LNCaP clone FGC (cell line): ENCODE results near the gene COL18A1.

ENCODE experiments used
- DNase-seq: peaks from one replicate; pipeline ENCODE4 v3.0.0-alpha.2; 2011; ENCODE audit warnings: low read depth
- H3K4me3 ChIP-seq: 2 replicates; pipeline ENCODE4 v1.5.1; 2011; ENCODE audit warnings: mild to moderate bottlenecking, low read depth, low read length, control low read depth
- CTCF ChIP-seq: IDR thresholded peaks from 2 replicates; pipeline ENCODE4 v1.5.1; 2012; ENCODE audit warnings: mild to moderate bottlenecking; ENCODE audit not compliant: control insufficient read depth, insufficient read depth; ENCODE audit errors: extremely low read depth

Gene COL18A1

DNA sequence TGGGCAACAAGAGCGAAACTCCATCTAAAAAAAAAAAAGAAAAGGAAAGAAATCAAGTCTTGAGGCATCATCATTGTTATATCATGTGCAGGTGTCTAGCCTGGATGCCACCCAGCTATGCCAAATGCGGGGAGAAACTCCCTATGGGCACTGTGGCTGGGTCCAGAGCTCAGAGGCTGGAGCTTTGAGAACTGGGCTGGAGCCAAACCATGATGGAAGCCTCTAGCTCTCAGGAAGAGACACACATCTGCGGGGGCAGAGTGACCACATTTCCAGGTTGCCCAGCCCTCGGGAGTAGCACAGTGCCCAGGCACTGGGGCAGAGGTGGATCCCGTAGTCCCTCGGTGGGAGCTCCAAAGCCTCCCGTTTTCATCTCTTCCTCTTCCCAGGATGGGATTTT lies 58.9 kb downstream of the COL18A1 start:
- no peak overlapping the region for H3K4me3 ChIP-seq
- DNase-seq: no peak
- no peak for TF ChIP-seq CTCF

DNA sequence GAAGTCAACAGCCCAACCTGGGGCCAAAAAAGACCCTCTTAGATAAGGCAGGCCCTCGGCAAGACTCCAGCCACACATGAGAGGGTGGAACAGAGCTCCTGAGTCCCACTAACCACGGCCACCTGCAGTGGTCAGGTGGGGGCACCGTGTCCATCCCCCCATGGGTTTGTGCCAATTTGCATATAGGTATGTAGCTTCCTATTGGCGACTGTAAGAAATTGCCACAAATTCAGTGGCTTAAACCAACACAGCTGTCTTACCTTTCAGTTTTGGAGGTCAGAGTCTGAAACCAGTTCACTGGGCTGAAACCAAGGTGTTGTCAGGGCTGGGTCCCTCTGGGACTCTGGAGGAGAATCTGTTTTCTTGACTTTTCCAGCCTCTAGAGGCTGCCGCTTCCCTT lies 59.3 kb downstream of the COL18A1 start:
- no peak for TF ChIP-seq CTCF
- DNase-seq: no peak
- H3K4me3 ChIP-seq: no peak overlapping the region

DNA sequence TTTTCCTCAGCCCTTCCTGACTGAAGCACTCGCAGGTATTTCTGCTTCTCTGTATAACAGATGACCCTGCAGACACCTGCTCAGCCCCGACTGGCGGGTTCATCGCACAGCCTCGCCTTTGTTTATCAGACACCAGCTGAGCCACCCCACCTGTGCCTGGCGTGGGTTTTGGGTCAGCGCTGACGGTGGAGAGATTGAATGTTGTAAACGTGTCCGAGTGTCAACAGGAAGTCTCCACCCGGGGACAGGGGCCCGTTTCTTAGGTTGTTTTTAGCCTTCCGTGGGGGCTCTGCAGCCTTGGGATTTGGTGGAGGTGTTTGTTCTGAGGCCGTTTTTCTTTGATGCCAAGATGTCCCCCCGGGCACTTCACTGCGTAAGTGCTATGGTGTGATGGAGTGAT lies 60.1 kb downstream of the COL18A1 start:
- no peak overlapping the region for H3K4me3 ChIP-seq
- DNase-seq: no peak
- TF ChIP-seq CTCF: no peak

DNA sequence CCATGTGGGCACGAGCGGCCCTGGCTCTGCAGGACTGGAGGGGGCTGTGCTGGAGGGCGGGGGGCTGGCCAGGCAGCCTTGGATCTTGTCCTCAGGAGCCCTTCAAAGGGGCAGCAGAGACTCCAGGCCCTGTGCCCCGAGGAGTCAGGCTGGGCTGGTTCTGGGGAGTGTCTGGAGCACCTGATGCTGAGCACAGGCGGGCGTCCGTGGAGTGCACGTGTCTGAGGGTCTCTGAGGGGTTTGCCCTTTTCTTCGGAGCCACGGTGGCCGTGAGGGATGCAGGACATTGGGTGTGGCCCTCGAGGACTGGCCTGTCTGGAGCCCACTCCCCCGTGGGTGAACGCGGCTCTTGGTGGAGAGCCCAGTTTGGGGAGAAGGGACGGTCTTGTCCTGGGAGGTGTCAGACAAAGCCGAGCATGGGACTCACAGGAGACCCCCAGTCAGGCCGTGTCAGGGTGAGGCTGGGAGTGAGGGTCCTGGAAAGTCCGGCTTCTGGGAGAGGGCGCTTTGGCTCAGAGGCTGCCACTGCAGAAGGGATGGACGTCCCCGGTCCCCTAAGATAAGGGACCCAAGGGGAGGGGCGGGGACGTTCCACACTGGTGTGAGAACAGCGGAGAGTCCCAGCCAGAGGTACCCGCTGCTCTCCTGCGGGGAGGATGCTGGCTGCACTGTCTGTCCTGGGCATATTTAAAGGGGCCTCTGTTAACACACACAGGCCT lies 60.8 kb downstream of the COL18A1 start:
- no peak overlapping the region for H3K4me3 ChIP-seq
- no peak for TF ChIP-seq CTCF
- DNase-seq: no peak

DNA sequence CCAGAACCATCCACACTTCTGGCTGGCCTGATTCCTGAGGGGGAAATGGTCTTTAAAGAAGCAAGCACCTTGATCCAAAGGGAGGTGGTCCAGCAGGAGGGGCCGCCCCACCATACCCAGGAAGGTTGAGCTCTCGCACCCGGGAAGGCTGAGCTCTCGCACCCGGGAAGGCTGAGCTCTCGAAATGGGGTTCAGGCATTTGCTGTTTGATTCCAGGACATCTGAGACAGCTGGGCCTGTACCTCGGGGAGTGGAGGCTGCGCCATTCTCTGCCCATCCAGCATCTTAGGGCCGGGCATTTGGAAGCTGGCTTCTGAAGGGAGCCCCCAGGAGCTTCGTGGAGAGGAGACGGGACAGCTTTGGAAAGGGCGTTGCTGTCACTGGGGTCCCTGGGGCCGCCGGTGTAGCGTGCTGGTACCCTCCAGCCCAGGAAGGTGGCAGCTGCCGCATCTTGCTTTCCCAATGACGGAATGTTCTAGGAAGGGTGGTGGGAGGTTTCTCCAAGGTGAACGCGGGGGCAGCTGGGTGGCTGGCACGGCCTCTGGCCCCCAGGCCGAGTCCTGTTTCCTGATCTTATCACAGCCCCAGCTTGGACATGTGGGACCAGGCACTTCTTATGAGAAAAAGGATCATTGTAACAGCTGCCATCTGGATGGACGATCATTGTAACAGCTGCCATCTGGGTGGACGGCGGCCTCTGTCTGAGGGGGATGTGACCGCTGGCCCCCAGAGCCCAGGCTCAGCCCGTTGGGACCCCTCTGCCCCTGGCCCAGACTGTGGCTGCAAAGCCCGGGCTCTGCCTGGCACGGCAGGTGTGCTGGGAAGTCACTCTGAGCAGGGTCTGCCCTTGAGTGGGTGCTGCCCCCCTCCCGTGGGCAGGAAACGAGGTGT lies 61.6 kb downstream of the COL18A1 start:
- DNase-seq: no peak
- TF ChIP-seq CTCF: no peak
- H3K4me3 ChIP-seq: no peak overlapping the region

- H3K4me3 ChIP-seq: no peak overlapping the region
- no peak for DNase-seq
- TF ChIP-seq CTCF: no peak
Observed at GRCh38 chr21:45467221-45467779, 62.3 kb downstream of the COL18A1 start.
